SK-N-MC (cell line): ENCODE measurements around the gene CFAP61.

ENCODE experiments used
- DNase-seq: peaks from one replicate; pipeline ENCODE4 v3.0.0-alpha.2; 2011; ENCODE audit warnings: low read depth, low spot score
- H3K27ac ChIP-seq: fragments of 200-600 bp; sonication (generic); 2 replicates; pipeline ENCODE4 v1.5.1; 2016; ENCODE audit warnings: mixed run types
- H3K36me3 ChIP-seq: fragments of 200-600 bp; sonication (generic); 2 replicates; pipeline ENCODE4 v1.6.1; 2017; ENCODE audit warnings: antibody characterized with exemption, low read length, mixed read lengths; ENCODE audit not compliant: insufficient read depth
- H3K4me3 ChIP-seq: fragments of 200-600 bp; sonication (generic); 2 replicates; pipeline ENCODE4 v1.5.1; 2016
- H3K9ac ChIP-seq: fragments of 200-600 bp; sonication (generic); 2 replicates; pipeline ENCODE4 v1.8.0; 2017; ENCODE audit warnings: mixed run types, mixed read lengths; ENCODE audit not compliant: insufficient read length
- H3K9me3 ChIP-seq: fragments of 200-600 bp; sonication (generic); 2 replicates; pipeline ENCODE4 v1.6.1; 2017; ENCODE audit warnings: low read depth, mild to moderate bottlenecking, antibody characterized with exemption, low read length, moderate library complexity, mixed read lengths
- EZH2 ChIP-seq: fragments of 200-600 bp; sonication (generic); IDR thresholded peaks from one replicate; pipeline ENCODE4 v1.6.1; 2017; ENCODE audit warnings: antibody characterized with exemption
- FOXP2 ChIP-seq: optimal IDR thresholded peaks from 2 replicates; pipeline ENCODE3; 2011; ENCODE audit warnings: mild to moderate bottlenecking, moderate library complexity; ENCODE audit not compliant: insufficient read depth; ENCODE audit errors: extremely low read length, control extremely low read depth
- POLR2AphosphoS5 ChIP-seq: IDR thresholded peaks from 2 replicates; pipeline ENCODE4 v1.6.1; 2012; ENCODE audit warnings: mild to moderate bottlenecking, low read depth, low read length, borderline replicate concordance

CFAP61 gene

DNA sequence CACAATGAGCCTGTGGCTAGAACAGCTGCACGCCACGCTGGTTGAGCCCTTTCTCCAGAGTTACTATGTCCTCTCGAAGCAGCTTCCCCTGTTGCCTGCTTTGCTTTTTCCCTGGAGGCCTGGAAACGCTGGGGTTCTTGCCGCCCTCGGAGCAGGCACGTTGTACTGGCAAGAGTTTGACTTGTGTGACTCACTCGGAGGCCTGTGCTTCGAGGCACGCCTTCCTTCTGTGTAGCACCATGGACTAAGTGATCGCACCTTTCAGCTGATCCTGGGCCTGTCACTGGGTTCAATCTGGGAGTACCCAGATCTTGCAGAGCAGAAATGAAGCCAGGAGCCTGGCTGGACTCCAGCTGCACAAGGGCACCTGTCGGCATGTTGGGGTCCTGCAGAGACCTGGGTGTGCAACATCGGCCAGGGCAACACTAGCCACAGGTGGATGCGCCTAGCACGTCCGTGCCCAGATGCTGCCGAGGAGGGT lies 320.8 kb downstream of the CFAP61 start:
- no peak overlapping the region for H3K9ac ChIP-seq
- H3K27ac ChIP-seq: no peak overlapping the region
- TF ChIP-seq FOXP2 (no peak), EZH2 (no peak), POLR2AphosphoS5 (no peak)
- H3K9me3 ChIP-seq: no peaks in the 10 kb centered on the region
- no peak for DNase-seq
- H3K4me3 ChIP-seq: no peak overlapping the region
- H3K36me3 ChIP-seq: no peaks in the 10 kb centered on the region

DNA sequence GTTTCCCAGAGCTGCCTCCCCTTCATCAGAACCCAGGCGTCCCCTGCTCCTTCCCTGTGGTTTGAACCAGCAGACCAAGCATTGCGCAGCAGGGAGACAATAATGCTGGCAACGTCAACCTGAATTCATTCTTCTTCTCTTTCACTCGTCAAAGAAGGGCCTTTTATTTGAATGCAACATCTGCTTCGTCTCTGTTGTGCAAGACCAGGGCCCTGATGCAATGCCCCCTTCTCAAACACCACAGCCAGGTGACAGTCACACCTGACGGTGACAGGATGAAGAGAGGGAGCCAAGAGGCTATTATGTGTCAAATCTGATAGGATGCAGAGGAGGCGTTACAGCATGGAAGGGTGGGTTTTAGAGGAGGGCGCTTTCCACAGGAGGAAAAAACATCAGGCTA lies 323.5 kb downstream of the CFAP61 start:
- TF ChIP-seq POLR2AphosphoS5 (no peak), FOXP2 (no peak), EZH2 (no peak)
- no peak for DNase-seq

DNA sequence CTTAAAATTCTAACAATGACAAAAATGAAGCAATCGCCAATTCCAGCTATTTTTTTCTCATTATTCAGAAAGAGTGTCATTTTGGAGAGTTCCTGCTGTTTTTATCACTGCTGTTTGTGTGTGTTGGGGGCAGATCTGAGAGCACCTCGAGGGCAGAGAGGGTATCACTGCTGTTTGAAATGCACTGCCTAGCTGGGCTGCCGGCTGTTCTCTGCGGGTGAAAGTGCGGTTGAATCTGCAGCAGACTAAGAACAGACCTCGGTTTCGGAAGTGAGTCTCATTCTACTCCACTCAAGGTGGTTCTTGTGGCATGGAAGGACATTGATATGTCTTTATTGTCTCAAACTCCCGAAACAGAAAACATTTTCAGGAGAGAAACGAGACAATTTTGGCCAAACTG lies 333.9 kb downstream of the CFAP61 start:
- DNase-seq: no peak
- Histone ChIP-seq H3K4me3 (no peak overlapping the region), H3K9me3 (no peaks in the 10 kb centered on the region), H3K9ac (no peak overlapping the region), H3K36me3 (no peaks in the 10 kb centered on the region), H3K27ac (no peak overlapping the region)
- no peak for TF ChIP-seq FOXP2
- TF ChIP-seq POLR2AphosphoS5: no peak
- TF ChIP-seq EZH2: no peak

More for the DNA sequence above, 323.5 kb downstream of the CFAP61 start:
- Histone ChIP-seq H3K27ac (no peak overlapping the region), H3K36me3 (no peaks in the 10 kb centered on the region), H3K9me3 (no peaks in the 10 kb centered on the region), H3K9ac (no peak overlapping the region), H3K4me3 (no peak overlapping the region)

DNA sequence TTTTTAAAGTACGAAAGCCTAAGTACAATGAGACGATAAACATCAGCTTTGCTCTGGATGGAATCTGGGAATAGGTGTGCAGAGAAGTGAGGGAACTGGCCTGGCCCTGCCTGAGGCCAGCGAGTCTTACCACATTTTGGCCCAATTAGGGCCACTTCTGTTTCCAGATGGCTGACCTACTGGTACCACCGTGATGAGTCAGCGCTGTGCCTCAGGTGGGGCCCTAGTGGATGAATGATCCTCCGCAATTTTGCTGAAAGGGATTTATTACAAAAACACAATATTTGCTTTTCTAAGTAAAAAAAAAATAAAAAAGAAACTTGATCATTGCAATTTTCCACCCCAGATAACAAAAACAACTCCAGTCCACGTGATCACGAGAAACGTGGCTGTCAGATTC lies 338.1 kb downstream of the CFAP61 start:
- Histone ChIP-seq H3K9me3 (no peaks in the 10 kb centered on the region), H3K27ac (no peak overlapping the region), H3K36me3 (no peaks in the 10 kb centered on the region), H3K9ac (no peak overlapping the region), H3K4me3 (no peak overlapping the region)
- TF ChIP-seq EZH2 (no peak), FOXP2 (no peak), POLR2AphosphoS5 (no peak)
- DNase-seq: no peak

DNA sequence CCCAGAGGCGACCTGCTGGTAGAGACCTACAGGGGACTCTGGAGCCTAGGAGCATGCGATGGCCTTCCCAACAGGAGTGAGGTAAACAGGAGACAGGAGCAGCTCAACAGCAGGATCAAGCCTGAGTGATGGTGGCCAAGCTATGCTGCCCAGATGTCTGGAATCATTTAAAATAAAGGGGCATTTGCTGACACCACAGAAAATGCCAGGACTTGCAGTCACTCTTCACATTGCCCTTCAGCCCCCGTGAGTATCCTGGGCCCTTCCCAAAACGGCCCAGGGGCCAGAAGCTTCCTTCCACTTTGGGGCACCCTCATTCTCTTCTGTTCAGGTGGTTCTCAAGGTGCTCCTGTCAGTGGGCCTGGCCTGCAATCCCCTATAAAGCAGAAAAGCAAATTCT lies 338.8 kb downstream of the CFAP61 start:
- no peak overlapping the region for H3K4me3 ChIP-seq
- H3K36me3 ChIP-seq: no peaks in the 10 kb centered on the region
- no peaks in the 10 kb centered on the region for H3K9me3 ChIP-seq
- H3K27ac ChIP-seq: no peak overlapping the region
- no peak for DNase-seq
- TF ChIP-seq EZH2 (no peak), POLR2AphosphoS5 (no peak)
- no peak overlapping the region for H3K9ac ChIP-seq

DNA sequence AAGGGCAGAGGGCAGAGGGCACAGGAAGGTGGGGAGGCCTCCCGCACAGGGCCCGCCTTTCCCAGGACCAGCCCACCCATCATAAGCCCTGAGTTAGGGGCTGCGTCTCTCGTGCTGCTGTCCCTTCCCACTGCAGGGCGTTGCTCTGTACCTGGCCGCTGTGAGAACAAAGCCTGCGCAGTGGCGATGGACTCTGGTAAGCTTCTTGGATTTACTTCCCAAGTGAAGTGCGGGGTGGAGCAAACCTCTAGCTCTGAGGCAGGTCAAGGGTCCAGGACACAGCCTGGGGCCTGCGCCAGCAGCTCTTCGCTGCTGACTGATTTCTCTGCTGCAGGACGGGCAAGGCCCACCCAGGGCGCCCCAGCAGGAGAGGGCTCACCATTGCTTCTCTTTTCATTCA lies 339.4 kb downstream of the CFAP61 start:
- no peak for TF ChIP-seq POLR2AphosphoS5
- TF ChIP-seq FOXP2: no peak
- TF ChIP-seq EZH2: no peak
- Histone ChIP-seq H3K4me3 (no peak overlapping the region), H3K36me3 (no peaks in the 10 kb centered on the region), H3K9me3 (no peaks in the 10 kb centered on the region), H3K9ac (no peak overlapping the region), H3K27ac (no peak overlapping the region)
- no peak for DNase-seq

DNA sequence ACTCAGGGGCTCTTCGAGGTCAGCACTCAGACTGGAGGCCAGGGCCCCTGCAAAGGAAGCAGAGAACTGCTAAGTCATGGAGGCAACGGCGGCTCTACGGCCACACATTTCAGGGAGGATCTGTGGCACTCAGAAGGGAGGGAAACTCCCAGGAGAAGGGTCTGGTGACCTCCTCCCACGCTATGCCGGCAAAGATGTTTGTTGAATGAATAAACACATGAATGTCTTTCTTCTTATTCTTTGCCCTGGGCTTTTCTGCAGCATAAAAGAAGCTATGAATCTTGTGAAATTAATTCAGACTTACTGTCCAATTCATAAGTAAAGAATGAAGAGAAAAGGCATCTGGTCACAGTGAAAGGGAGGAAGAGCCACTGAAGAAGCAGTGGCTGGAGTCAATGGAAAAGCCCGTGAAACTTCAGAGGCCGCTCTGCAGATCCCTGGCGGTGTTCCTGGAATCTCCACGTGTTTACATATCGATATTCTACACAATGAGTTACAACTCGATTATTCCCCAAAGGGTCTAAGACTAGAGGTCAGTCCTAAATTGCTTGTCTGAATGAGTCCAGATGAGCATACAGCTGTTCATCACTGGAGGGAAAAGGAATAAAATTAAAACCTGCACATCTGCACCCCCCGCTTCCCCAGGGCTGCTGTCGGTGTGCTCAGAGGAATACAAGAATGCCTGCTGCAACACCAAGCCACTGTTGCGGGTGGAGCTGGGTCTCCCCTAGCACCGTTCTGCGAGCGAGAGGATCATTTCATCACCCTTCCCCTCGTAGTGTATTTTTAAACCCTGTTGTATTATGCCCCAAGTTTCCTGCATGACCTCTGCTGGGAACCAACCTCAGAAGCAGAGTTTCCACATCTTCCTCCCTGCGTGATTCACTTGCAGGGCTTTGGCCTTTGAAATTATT lies 341.1 kb downstream of the CFAP61 start:
- H3K9me3 ChIP-seq: no peaks in the 10 kb centered on the region
- DNase-seq: no peak
- no peak overlapping the region for H3K27ac ChIP-seq
- H3K9ac ChIP-seq: no peak overlapping the region
- TF ChIP-seq POLR2AphosphoS5 (no peak), EZH2 (no peak), FOXP2 (no peak)
- H3K4me3 ChIP-seq: no peak overlapping the region
- H3K36me3 ChIP-seq: no peaks in the 10 kb centered on the region

DNA sequence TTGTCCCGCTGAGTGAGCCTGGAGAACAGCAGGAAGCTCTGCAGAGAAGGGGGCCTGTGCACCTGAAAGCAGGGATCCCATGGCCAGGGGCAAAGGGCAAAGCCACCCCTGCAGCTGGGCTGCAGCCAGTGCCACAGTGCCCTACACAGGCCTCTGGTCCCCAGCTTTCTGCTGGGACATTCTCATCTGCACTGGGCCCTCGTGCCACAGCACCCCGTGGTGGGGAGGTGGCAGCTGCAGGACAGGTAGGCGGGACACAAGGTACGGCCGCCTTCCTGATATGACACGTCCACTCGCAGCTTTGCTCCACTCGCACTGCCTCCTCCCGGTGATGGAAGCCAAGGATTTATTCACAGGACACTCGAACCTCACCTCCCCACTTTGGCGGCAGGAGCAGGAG lies 342.8 kb downstream of the CFAP61 start:
- no peak overlapping the region for H3K9ac ChIP-seq
- no peaks in the 10 kb centered on the region for H3K9me3 ChIP-seq
- no peak for DNase-seq
- no peaks in the 10 kb centered on the region for H3K36me3 ChIP-seq
- no peak overlapping the region for H3K27ac ChIP-seq
- no peak overlapping the region for H3K4me3 ChIP-seq
- no peak for TF ChIP-seq EZH2
- no peak for TF ChIP-seq POLR2AphosphoS5
- no peak for TF ChIP-seq FOXP2
